IPS-20b (cell line): ENCODE data around the gene LAD1.
A peak's percentile ranks its signal among the peaks of the same experiment; 100 is the strongest.

ENCODE experiments used
- H3K27ac ChIP-seq: one replicate; pipeline ENCODE4 v1.5.1; 2013; ENCODE audit warnings: low read length
- H3K27me3 ChIP-seq: 2 replicates; pipeline ENCODE4 v1.6.1; 2013; ENCODE audit warnings: mild to moderate bottlenecking, low read length, inconsistent platforms; ENCODE audit not compliant: insufficient read depth
- H3K36me3 ChIP-seq: 2 replicates; pipeline ENCODE4 v1.6.1; 2013; ENCODE audit warnings: low read depth, mild to moderate bottlenecking, inconsistent platforms, low read length, moderate library complexity; ENCODE audit not compliant: insufficient read depth
- H3K4me1 ChIP-seq: 2 replicates; pipeline ENCODE4 v1.6.1; 2013; ENCODE audit warnings: mild to moderate bottlenecking, control low read depth, inconsistent platforms, low read length, moderate library complexity; ENCODE audit not compliant: insufficient read depth
- H3K4me3 ChIP-seq: 2 replicates; pipeline ENCODE4 v1.5.1; 2013; ENCODE audit warnings: mild to moderate bottlenecking, low read length, inconsistent platforms
- H3K9ac ChIP-seq: 2 replicates; pipeline ENCODE4 v1.6.1; 2013; ENCODE audit warnings: low read depth, mild to moderate bottlenecking, inconsistent platforms, low read length, moderate library complexity
- H3K9me3 ChIP-seq: 2 replicates; pipeline ENCODE4 v1.6.1; 2013; ENCODE audit warnings: mild to moderate bottlenecking, low read depth, low read length, inconsistent platforms; ENCODE audit not compliant: insufficient read depth

LAD1 gene

GRCh38 chr1:201386208-201386607, 12.9 kb downstream of the LAD1 start:
- Histone ChIP-seq H3K4me1 (no peaks in the 10 kb centered on the region), H3K27me3 (no peaks in the 10 kb centered on the region), H3K9ac (no peak overlapping the region), H3K27ac (no peak overlapping the region), H3K9me3 (no peaks in the 10 kb centered on the region), H3K36me3 (0 out of 2 replicates have a peak, but pooled peaks cover 12% of the 10 kb centered on the region), H3K4me3 (no peak overlapping the region)

GRCh38 chr1:201385299-201385891, 13.7 kb downstream of the LAD1 start:
- Histone ChIP-seq H3K4me1 (no peaks in the 10 kb centered on the region), H3K4me3 (no peak overlapping the region), H3K27ac (no peak overlapping the region), H3K9ac (no peak overlapping the region), H3K9me3 (no peaks in the 10 kb centered on the region), H3K27me3 (no peaks in the 10 kb centered on the region), H3K36me3 (0 out of 2 replicates have a peak, but pooled peaks cover 12% of the 10 kb centered on the region)

GRCh38 chr1:201384406-201384782, 14.7 kb downstream of the LAD1 start:
- H3K36me3 ChIP-seq, result 0 out of 2 replicates have a peak, but pooled peaks cover 12% of the 10 kb centered on the region
- H3K9me3 ChIP-seq, result no peaks in the 10 kb centered on the region
- no peak overlapping the region for H3K27ac ChIP-seq
- H3K9ac ChIP-seq, result no peak overlapping the region
- H3K4me3 ChIP-seq, result no peak overlapping the region
- H3K4me1 ChIP-seq, result no peaks in the 10 kb centered on the region
- no peaks in the 10 kb centered on the region for H3K27me3 ChIP-seq

GRCh38 chr1:201383647-201384405, 15.3 kb downstream of the LAD1 start:
- H3K4me1 ChIP-seq, result no peaks in the 10 kb centered on the region
- H3K9ac ChIP-seq, result no peak overlapping the region
- H3K9me3 ChIP-seq, result no peaks in the 10 kb centered on the region
- 0 out of 2 replicates have a peak, but pooled peaks cover 12% of the 10 kb centered on the region for H3K36me3 ChIP-seq
- H3K27me3 ChIP-seq, result no peaks in the 10 kb centered on the region
- no peak overlapping the region for H3K27ac ChIP-seq
- H3K4me3 ChIP-seq, result no peak overlapping the region

- Histone ChIP-seq H3K27ac (no peak overlapping the region), H3K4me3 (no peak overlapping the region), H3K9ac (no peak overlapping the region), H3K9me3 (no peaks in the 10 kb centered on the region), H3K4me1 (peaks cover 11% of the 10 kb centered on the region), H3K36me3 (no peaks in the 10 kb centered on the region), H3K27me3 (no peaks in the 10 kb centered on the region)
Measured at GRCh38 chr1:201381130-201381529, 18.0 kb downstream of the LAD1 start.

GRCh38 chr1:201379733-201380242, 19.3 kb downstream of the LAD1 start:
- Histone ChIP-seq H3K36me3 (no peaks in the 10 kb centered on the region), H3K4me3 (no peak overlapping the region), H3K27ac (no peak overlapping the region), H3K9ac (no peak overlapping the region), H3K4me1 (peaks cover 23% of the 10 kb centered on the region), H3K9me3 (no peaks in the 10 kb centered on the region), H3K27me3 (no peaks in the 10 kb centered on the region)

GRCh38 chr1:201378804-201379203, 20.3 kb downstream of the LAD1 start:
- no peak overlapping the region for H3K27ac ChIP-seq
- H3K4me1 ChIP-seq, result peaks cover 32% of the 10 kb centered on the region
- H3K36me3 ChIP-seq, result no peaks in the 10 kb centered on the region
- H3K27me3 ChIP-seq, result no peaks in the 10 kb centered on the region
- H3K9me3 ChIP-seq, result no peaks in the 10 kb centered on the region
- no peak overlapping the region for H3K4me3 ChIP-seq
- H3K9ac ChIP-seq, result no peak overlapping the region

- H3K27ac ChIP-seq, result peak within 1 kb of the TSS; percentile 79
- peak within 1 kb of the TSS; percentile 42; the same call in 1 of the 2 replicates for H3K4me3 ChIP-seq
- no peaks in the 10 kb centered on the region for H3K27me3 ChIP-seq
- no peaks in the 10 kb centered on the region for H3K36me3 ChIP-seq
- no peaks in the 10 kb centered on the region for H3K9me3 ChIP-seq
- peak within 1 kb of the TSS; percentile 71; the same call in 1 of the 2 replicates for H3K9ac ChIP-seq
- H3K4me1 ChIP-seq, result peaks cover 32% of the 10 kb centered on the region
Measured at GRCh38 chr1:201377611-201378092, 21.5 kb downstream of the LAD1 start, which contains the start of gene TNNT2. Gene TNNT2, minus strand, starts transcription at chr1:201377680. Its CDS starts 4,426 bp downstream, at chr1:201373254.

GRCh38 chr1:201376464-201377374, 22.4 kb downstream of the LAD1 start:
- peaks cover 32% of the 10 kb centered on the region for H3K4me1 ChIP-seq

GRCh38 chr1:201376107-201376463, 23.0 kb downstream of the LAD1 start:
- Histone ChIP-seq H3K4me3 (peak overlapping the region; percentile 42; the same call in 1 of the 2 replicates), H3K36me3 (no peaks in the 10 kb centered on the region), H3K4me1 (peaks cover 32% of the 10 kb centered on the region), H3K9ac (peak overlapping the region; percentile 71; the same call in 1 of the 2 replicates), H3K27me3 (no peaks in the 10 kb centered on the region), H3K27ac (peak overlapping the region; percentile 79), H3K9me3 (no peaks in the 10 kb centered on the region)

More at GRCh38 chr1:201376464-201377374, 22.4 kb downstream of the LAD1 start:
- Histone ChIP-seq H3K4me3 (peak overlapping the region; percentile 42; the same call in 1 of the 2 replicates), H3K27ac (peak overlapping the region; percentile 79), H3K9me3 (no peaks in the 10 kb centered on the region), H3K9ac (peak overlapping the region; percentile 71; the same call in 1 of the 2 replicates), H3K27me3 (no peaks in the 10 kb centered on the region), H3K36me3 (no peaks in the 10 kb centered on the region)

- Histone ChIP-seq H3K4me1 (peaks cover 32% of the 10 kb centered on the region), H3K4me3 (no peak overlapping the region), H3K36me3 (no peaks in the 10 kb centered on the region), H3K9me3 (no peaks in the 10 kb centered on the region), H3K27me3 (no peaks in the 10 kb centered on the region), H3K27ac (no peak overlapping the region), H3K9ac (no peak overlapping the region; the same call in 1 of the 2 replicates)
Measured at GRCh38 chr1:201375169-201375568, 24.0 kb downstream of the LAD1 start.
